Myocyte (in vitro differentiated cells): ENCODE results near the gene ANKRD40. TPM values are rescaled to one million over a fixed set of nuclear protein-coding genes. Genes with fewer than 3 reads are reported as not detected.

Experiments
- DNase-seq: peaks from one replicate; pipeline ENCODE4 v3.0.0-alpha.2; 2012; ENCODE audit warnings: low read depth
- total RNA-seq: library from RNA; depleted of rRNA; stranded (reverse); fragments of >200 nt; gene quantifications from 2 replicates; pipeline ENCODE4 v1.2.3, GENCODE V29; 2014

Gene ANKRD40
- total RNA-seq, 1 donor from 2014 or later: 48.0 TPM

GRCh38 chr17:50672071-50672470 is 35.6 kb downstream of the ANKRD40 start:
- DNase-seq: no peak

- no peak for DNase-seq
Observed at GRCh38 chr17:50668838-50669581, 38.7 kb downstream of the ANKRD40 start.

GRCh38 chr17:50668025-50668837 is 39.5 kb downstream of the ANKRD40 start:
- no peak for DNase-seq

GRCh38 chr17:50667259-50668024 is 40.3 kb downstream of the ANKRD40 start:
- DNase-seq: no peak

- no peak for DNase-seq
Observed at GRCh38 chr17:50666316-50666715, 41.4 kb downstream of the ANKRD40 start.

GRCh38 chr17:50665838-50666237 is 41.9 kb downstream of the ANKRD40 start:
- DNase-seq: no peak

- no peak for DNase-seq
Observed at GRCh38 chr17:50664788-50665458, 42.8 kb downstream of the ANKRD40 start.

- DNase-seq: no peak
Observed at GRCh38 chr17:50663812-50664374, 43.8 kb downstream of the ANKRD40 start.

- no peak for DNase-seq
Observed at GRCh38 chr17:50662632-50663225, 45.0 kb downstream of the ANKRD40 start.

- peak; percentile 55 for DNase-seq
Observed at GRCh38 chr17:50661795-50662391, 45.8 kb downstream of the ANKRD40 start.

- no peak for DNase-seq
Observed at GRCh38 chr17:50661348-50661747, 46.4 kb downstream of the ANKRD40 start.

- no peak for DNase-seq
Observed at GRCh38 chr17:50660887-50661345, 46.8 kb downstream of the ANKRD40 start.

- peak; percentile 33 for DNase-seq
Observed at GRCh38 chr17:50660042-50660886, 47.5 kb downstream of the ANKRD40 start.

- no peak for DNase-seq
Observed at GRCh38 chr17:50659179-50659578, 48.5 kb downstream of the ANKRD40 start.

GRCh38 chr17:50658616-50659015 is 49.1 kb downstream of the ANKRD40 start:
- DNase-seq: no peak

- no peak for DNase-seq
Observed at GRCh38 chr17:50657627-50658026, 50.1 kb downstream of the ANKRD40 start.

- DNase-seq: no peak
Observed at GRCh38 chr17:50657054-50657453, 50.7 kb downstream of the ANKRD40 start.

GRCh38 chr17:50656509-50656908 is 51.2 kb downstream of the ANKRD40 start:
- DNase-seq: no peak

GRCh38 chr17:50653738-50654137 is 54.0 kb downstream of the ANKRD40 start:
- DNase-seq: no peak
